Hepatocyte (in vitro differentiated cells): Measurements from ENCODE around the gene MEGF10.

Experiments
- CTCF ChIP-seq: fragments of 200-600 bp; sonication (generic); IDR thresholded peaks from 2 replicates; pipeline ENCODE4 v1.5.1; 2016; ENCODE audit warnings: antibody characterized with exemption, mild to moderate bottlenecking; ENCODE audit not compliant: poor library complexity
- EZH2phosphoT487 ChIP-seq: fragments of 200-600 bp; sonication (generic); IDR thresholded peaks from one replicate; pipeline ENCODE4 v1.6.1; 2018; ENCODE audit warnings: antibody characterized with exemption, mild to moderate bottlenecking, low read depth, moderate library complexity; ENCODE audit not compliant: unreplicated experiment, severe bottlenecking

DNA sequence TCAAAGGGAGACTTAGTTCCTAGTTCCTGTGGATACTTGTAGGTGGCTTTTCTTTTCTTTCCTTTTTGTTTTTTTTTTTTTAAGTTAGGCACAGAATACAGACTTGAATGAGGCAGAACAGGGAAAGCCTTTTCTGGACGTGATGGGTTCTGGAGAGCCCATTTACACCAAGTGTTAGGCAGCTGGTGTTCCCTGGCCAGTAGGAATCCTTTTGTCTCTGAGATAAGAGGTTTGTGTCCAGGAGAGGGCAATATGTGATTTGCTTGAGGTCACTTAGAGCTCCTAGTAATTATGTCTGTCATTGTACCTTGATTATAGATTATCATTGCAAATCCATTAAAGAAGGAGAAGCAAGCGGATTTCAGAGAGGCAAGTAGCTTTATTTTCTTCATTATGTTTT, 9.1 kb downstream of the MEGF10 start:
- TF ChIP-seq CTCF, result no peak
- no peak for TF ChIP-seq EZH2phosphoT487
